ENCODE data around the gene DKK1. TPM values are rescaled to one million over a fixed set of nuclear protein-coding genes. Genes with fewer than 3 reads are reported as not detected.

Gene DKK1
- total RNA-seq (2022; extraction: Qiagen RNA extraction) = 445 to 509 TPM (median 469 TPM) in 5 replicates

GRCh38 chr10:52313933-52314821 is at the start of gene DKK1:
DKK1 (plus strand) TSS chr10:52314281; CDS start chr10:52314435, 154 bp downstream.

Measured in A549 treated with Hydrocortisone at 1 μM for 4 hours (cell line).